Cardiac fibroblast (primary cell): ENCODE measurements around the gene BCL7B.

ENCODE experiments used
- DNase-seq, 2 donors: peaks; one replicate each; pipeline versions ENCODE4 v3.0.0 to v3.0.0-alpha.2; 2010; ENCODE audit warnings: low read depth in 2 of 2
- H3K4me3 ChIP-seq, 2 donors: replicated peaks in 1 of 2; 1 replicate in 1 of 2; 2 replicates in 1 of 2; pipeline ENCODE4 v1.5.1; 2011; ENCODE audit warnings: low read depth in 2 of 2, low read length in 2 of 2, mild to moderate bottlenecking in 2 of 2, moderate library complexity in 1 of 2
- TF ChIP-seq, protein P1 (sequence below): IDR thresholded peaks from one replicate; pipeline ENCODE4 v1.5.1; 2011; ENCODE audit warnings: low read depth, mild to moderate bottlenecking, low read length, inconsistent platforms

The BCL7B gene

GRCh38 chr7:73520673-73521635 is 36.5 kb downstream of the BCL7B start:
- H3K4me3 ChIP-seq = peak overlapping the region; percentile 63 to 76
- peak; percentile 38 to 48 for DNase-seq
- TF ChIP-seq, protein P1, sequence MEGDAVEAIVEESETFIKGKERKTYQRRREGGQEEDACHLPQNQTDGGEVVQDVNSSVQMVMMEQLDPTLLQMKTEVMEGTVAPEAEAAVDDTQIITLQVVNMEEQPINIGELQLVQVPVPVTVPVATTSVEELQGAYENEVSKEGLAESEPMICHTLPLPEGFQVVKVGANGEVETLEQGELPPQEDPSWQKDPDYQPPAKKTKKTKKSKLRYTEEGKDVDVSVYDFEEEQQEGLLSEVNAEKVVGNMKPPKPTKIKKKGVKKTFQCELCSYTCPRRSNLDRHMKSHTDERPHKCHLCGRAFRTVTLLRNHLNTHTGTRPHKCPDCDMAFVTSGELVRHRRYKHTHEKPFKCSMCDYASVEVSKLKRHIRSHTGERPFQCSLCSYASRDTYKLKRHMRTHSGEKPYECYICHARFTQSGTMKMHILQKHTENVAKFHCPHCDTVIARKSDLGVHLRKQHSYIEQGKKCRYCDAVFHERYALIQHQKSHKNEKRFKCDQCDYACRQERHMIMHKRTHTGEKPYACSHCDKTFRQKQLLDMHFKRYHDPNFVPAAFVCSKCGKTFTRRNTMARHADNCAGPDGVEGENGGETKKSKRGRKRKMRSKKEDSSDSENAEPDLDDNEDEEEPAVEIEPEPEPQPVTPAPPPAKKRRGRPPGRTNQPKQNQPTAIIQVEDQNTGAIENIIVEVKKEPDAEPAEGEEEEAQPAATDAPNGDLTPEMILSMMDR = no peak

DNA sequence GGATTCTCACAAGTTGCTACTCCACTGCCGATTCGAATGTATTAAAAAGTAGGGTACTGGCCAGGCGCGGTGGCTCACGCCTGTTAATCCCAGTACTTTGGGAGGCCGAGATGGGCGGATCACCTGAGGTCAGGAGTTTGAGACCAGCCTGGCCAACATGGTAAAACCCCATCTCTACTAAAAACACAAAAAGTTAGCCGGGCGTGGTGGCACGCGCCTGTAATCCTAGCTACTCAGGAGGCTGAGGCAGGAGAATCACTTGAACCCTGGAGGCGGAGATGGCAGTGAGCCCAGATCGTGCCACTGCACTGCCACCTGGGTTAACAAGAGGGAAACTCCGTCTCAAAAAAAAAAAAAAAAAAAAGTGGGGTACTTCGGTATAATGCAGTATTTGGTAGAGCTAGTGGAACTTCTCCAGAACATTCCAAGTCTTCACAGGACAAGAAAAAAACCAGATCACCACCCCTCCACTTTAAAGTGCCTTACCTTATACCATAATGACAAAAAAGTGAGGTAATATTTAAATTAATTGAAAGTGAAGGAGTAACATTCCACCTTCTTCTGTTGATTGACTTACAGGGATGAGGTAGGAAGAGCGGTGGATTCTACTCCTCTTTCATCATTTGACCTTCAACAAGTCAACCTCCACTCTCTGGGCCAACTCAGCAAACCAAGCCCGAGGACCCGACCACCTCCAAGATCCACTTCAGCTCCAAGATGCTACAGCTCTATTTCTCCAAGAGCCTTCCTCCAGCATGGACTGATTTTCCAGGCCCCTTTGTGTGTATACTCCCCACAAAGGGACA is 37.4 kb downstream of the BCL7B start:
- TF ChIP-seq, protein P1 = no peak
- peak overlapping the region; percentile 63 to 76 for H3K4me3 ChIP-seq
- peak; percentile 11 to 25 for DNase-seq

DNA sequence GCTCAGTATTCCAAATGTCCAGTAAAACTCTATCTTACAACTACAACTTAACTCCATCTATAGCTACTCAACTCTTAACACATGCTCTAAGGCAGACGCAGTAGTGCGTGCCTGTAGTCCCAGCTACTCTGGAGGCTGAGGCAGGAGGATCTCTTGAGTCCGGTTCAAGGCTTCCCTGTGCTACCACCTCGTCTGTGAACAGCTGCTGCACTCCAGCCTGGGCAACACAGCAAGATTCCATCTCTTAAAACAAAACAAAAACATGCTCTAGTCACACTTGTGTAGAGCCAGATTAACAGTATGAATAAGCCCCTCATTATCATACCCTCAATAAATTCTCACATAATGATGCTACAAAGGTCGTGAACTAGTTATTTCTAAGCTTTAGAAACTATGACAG is 39.0 kb downstream of the BCL7B start:
- H3K4me3 ChIP-seq = no peak overlapping the region
- TF ChIP-seq, protein P1 = no peak
- no peak for DNase-seq

DNA sequence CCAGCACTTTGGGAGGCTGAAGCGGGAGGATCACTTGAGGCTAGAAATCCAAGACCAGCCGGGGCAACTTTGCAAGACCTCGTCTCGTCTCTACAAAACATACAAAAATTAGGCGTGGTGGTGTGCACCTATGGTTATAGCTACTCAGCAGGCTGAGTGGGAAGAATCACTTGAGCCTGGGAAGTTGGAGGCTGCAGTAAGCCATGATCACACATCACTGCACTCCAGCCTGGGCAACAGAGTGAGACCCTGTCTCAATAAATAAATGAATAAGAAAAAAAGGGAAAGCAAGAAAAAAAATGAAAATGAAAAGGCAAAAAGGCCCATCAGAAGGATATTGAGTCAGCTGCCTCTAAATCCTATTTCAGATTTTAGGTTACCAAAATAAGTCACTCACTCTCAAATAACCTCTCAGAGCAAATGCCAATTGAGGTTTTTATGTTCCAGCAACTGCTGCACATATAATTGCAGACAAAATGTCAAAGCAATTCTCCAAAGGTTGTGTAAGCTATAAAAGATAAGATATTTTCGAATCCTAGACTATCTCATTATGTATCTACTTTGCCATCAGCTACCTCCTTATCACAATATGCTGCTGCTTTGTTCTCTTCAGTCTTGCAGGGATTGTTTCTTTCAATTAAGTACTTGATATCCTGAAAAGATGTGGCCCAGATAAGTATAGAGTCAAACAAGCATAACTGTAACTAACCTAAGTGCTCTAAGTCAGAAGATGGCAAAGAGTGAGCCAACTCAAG is 40.1 kb downstream of the BCL7B start:
- H3K4me3 ChIP-seq = no peak overlapping the region
- no peak for DNase-seq
- TF ChIP-seq, protein P1 = no peak

DNA sequence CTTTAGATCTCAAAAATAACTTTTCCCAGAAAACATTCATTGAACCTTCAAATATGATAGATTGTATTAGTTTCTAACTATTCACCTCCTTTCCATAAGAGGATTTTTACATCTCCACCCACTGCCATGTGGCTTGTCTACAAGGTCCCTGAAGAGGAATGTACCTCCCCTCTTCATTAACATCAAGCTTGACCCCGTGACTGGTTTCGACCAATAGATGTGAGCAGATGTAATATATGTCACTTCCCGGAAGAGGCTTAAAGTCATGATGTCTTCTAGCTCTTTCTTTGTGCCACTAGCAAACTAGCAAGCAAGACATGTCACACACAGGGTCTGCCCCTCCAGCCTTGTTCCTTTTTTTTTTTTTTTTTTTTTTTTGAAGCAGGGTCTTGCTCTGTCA is 42.3 kb downstream of the BCL7B start:
- DNase-seq = no peak
- TF ChIP-seq, protein P1 = no peak
- no peak overlapping the region for H3K4me3 ChIP-seq

GRCh38 chr7:73512018-73512780 is 45.3 kb downstream of the BCL7B start:
- DNase-seq = peak in 1 of 2 donors; percentile 21
- H3K4me3 ChIP-seq = no peak overlapping the region
- TF ChIP-seq, protein P1 = no peak
